GM19467 (cell line): ENCODE data around the gene CST9.

Source experiments
- ATAC-seq: cut with Tn5 transposase; IDR thresholded peaks from one replicate; pipeline ENCODE4 v1.9.1; 2021; ENCODE audit warnings: mild to moderate bottlenecking, moderate library complexity; ENCODE audit not compliant: unreplicated experiment

CST9 gene

GRCh38 chr20:23605867-23606651, at the start of gene CST9:
Gene CST9, minus strand, starts transcription at chr20:23605917. Its CDS starts 53 bp downstream, at chr20:23605864.
- ATAC-seq: no peak

GRCh38 chr20:23654717-23655116, 49.0 kb upstream of the CST9 start:
- no peak for ATAC-seq

GRCh38 chr20:23654000-23654399, 48.3 kb upstream of the CST9 start:
- no peak for ATAC-seq

- no peak for ATAC-seq
These were observed 47.8 kb upstream of the CST9 start for GRCh38 chr20:23653400-23653938.

- no peak for ATAC-seq
These were observed 47.2 kb upstream of the CST9 start for GRCh38 chr20:23652926-23653325.

GRCh38 chr20:23652371-23652770, 46.7 kb upstream of the CST9 start:
- no peak for ATAC-seq

GRCh38 chr20:23651117-23651516, 45.4 kb upstream of the CST9 start:
- ATAC-seq: no peak

GRCh38 chr20:23649830-23650417, 44.2 kb upstream of the CST9 start:
- ATAC-seq: no peak

GRCh38 chr20:23649242-23649641, 43.5 kb upstream of the CST9 start:
- ATAC-seq: no peak

GRCh38 chr20:23647346-23647745, 41.6 kb upstream of the CST9 start:
- no peak for ATAC-seq

- no peak for ATAC-seq
These were observed 40.6 kb upstream of the CST9 start for GRCh38 chr20:23646106-23646873.

GRCh38 chr20:23645575-23645974, 39.9 kb upstream of the CST9 start:
- no peak for ATAC-seq

GRCh38 chr20:23644164-23644563, 38.4 kb upstream of the CST9 start:
- no peak for ATAC-seq

- peak; percentile 43 for ATAC-seq
These were observed 37.9 kb upstream of the CST9 start for GRCh38 chr20:23643659-23644058.

- no peak for ATAC-seq
These were observed 36.4 kb upstream of the CST9 start for GRCh38 chr20:23641936-23642751.

- no peak for ATAC-seq
These were observed 35.3 kb upstream of the CST9 start for GRCh38 chr20:23640671-23641667.

GRCh38 chr20:23640018-23640601, 34.4 kb upstream of the CST9 start:
- no peak for ATAC-seq

- ATAC-seq: no peak
These were observed 33.8 kb upstream of the CST9 start for GRCh38 chr20:23639490-23639958.

- no peak for ATAC-seq
These were observed 32.6 kb upstream of the CST9 start for GRCh38 chr20:23638309-23638708.
